VCaP (cell line): Measurements from ENCODE around the gene CAPN5.

Experiments
- H3K27ac ChIP-seq: fragments of 450-650 bp; 2 replicates; pipeline ENCODE4 v1.5.1; 2017
- CTCF ChIP-seq: fragments of 450-650 bp; conservative IDR thresholded peaks from 2 replicates; pipeline ENCODE4 v1.5.1; 2017; ENCODE audit warnings: mild to moderate bottlenecking, moderate library complexity

The CAPN5 gene

GRCh38 chr11:77156396-77157195 lies 89.8 kb downstream of the CAPN5 start:
- no peak for TF ChIP-seq CTCF
- H3K27ac ChIP-seq, result no peak overlapping the region

GRCh38 chr11:77158041-77158695 lies 91.4 kb downstream of the CAPN5 start:
- no peak overlapping the region for H3K27ac ChIP-seq
- TF ChIP-seq CTCF, result no peak

GRCh38 chr11:77159219-77159936 lies 92.6 kb downstream of the CAPN5 start:
- H3K27ac ChIP-seq, result no peak overlapping the region
- TF ChIP-seq CTCF, result no peak

GRCh38 chr11:77159937-77160495 lies 93.2 kb downstream of the CAPN5 start:
- H3K27ac ChIP-seq, result no peak overlapping the region

GRCh38 chr11:77163271-77163670 lies 96.5 kb downstream of the CAPN5 start:
- TF ChIP-seq CTCF, result no peak
- no peak overlapping the region for H3K27ac ChIP-seq

More at GRCh38 chr11:77159937-77160495, 93.2 kb downstream of the CAPN5 start:
- TF ChIP-seq CTCF, result no peak

GRCh38 chr11:77165066-77165465 lies 98.3 kb downstream of the CAPN5 start:
- no peak for TF ChIP-seq CTCF
- no peak overlapping the region for H3K27ac ChIP-seq

GRCh38 chr11:77166021-77166420 lies 99.2 kb downstream of the CAPN5 start:
- TF ChIP-seq CTCF, result no peak
- no peak overlapping the region for H3K27ac ChIP-seq
